ENCODE data around the gene ADAMTS18.

The ADAMTS18 gene

GRCh38 chr16:77394699-77395098, 40.1 kb downstream of the ADAMTS18 start:
- ATAC-seq (ENCODE audit: insufficient read depth, low read depth): no peak
- no peaks in the 10 kb centered on the region for H3K9me3 ChIP-seq (ENCODE audit: insufficient read depth, low read length, severe bottlenecking)
- H3K9ac ChIP-seq (ENCODE audit: low read depth, low read length): no peak overlapping the region
- H4K20me1 ChIP-seq (ENCODE audit: insufficient read depth, low read length): no peaks in the 10 kb centered on the region
- TF ChIP-seq CTCF (IDR thresholded peaks at IDR 0.05; ENCODE audit: borderline replicate concordance, extremely low read depth, low read length, poor library complexity, severe bottlenecking) (no peak), EZH2 (IDR thresholded peaks at IDR 0.05; ENCODE audit: borderline replicate concordance, low read depth, low read length, severe bottlenecking) (no peak)
- no peaks in the 10 kb centered on the region for H3K36me3 ChIP-seq (ENCODE audit: insufficient read depth, low read length)
- no peak overlapping the region for H3K4me3 ChIP-seq (ENCODE audit: low read depth in 1 of 2, low read length in 2 of 2)
- H3K4me1 ChIP-seq (ENCODE audit: insufficient read depth, low read length): no peaks in the 10 kb centered on the region
- no peak overlapping the region for H3K4me2 ChIP-seq (ENCODE audit: insufficient read depth, low read length)
- H3K79me2 ChIP-seq (ENCODE audit: insufficient read depth, low read length): no peaks in the 10 kb centered on the region
- DNase-seq: no peak
- no peak overlapping the region for H3K27ac ChIP-seq (ENCODE audit: low read length)
- no peaks in the 10 kb centered on the region for H3K27me3 ChIP-seq (ENCODE audit: insufficient read depth, low read length, poor library complexity)
- H2AFZ ChIP-seq (ENCODE audit: low read depth, low read length): no peak overlapping the region

- no peaks in the 10 kb centered on the region for H4K20me1 ChIP-seq (ENCODE audit: insufficient read depth, low read length)
- ATAC-seq (ENCODE audit: insufficient read depth, low read depth) (no peak), DNase-seq (no peak)
- no peaks in the 10 kb centered on the region for H3K79me2 ChIP-seq (ENCODE audit: insufficient read depth, low read length)
- no peak overlapping the region for H3K27ac ChIP-seq (ENCODE audit: low read length)
- no peak overlapping the region for H2AFZ ChIP-seq (ENCODE audit: low read depth, low read length)
- no peak overlapping the region for H3K4me2 ChIP-seq (ENCODE audit: insufficient read depth, low read length)
- H3K36me3 ChIP-seq (ENCODE audit: insufficient read depth, low read length): no peaks in the 10 kb centered on the region
- H3K4me3 ChIP-seq (ENCODE audit: low read depth in 1 of 2, low read length in 2 of 2): no peak overlapping the region
- H3K9me3 ChIP-seq (ENCODE audit: insufficient read depth, low read length, severe bottlenecking): no peaks in the 10 kb centered on the region
- H3K4me1 ChIP-seq (ENCODE audit: insufficient read depth, low read length): no peaks in the 10 kb centered on the region
- no peaks in the 10 kb centered on the region for H3K27me3 ChIP-seq (ENCODE audit: insufficient read depth, low read length, poor library complexity)
- no peak overlapping the region for H3K9ac ChIP-seq (ENCODE audit: low read depth, low read length)
- TF ChIP-seq EZH2 (IDR thresholded peaks at IDR 0.05; ENCODE audit: borderline replicate concordance, low read depth, low read length, severe bottlenecking) (no peak), CTCF (IDR thresholded peaks at IDR 0.05; ENCODE audit: borderline replicate concordance, extremely low read depth, low read length, poor library complexity, severe bottlenecking) (no peak)
These were observed 40.9 kb downstream of the ADAMTS18 start for GRCh38 chr16:77393955-77394354.

- Histone ChIP-seq H3K36me3 (ENCODE audit: insufficient read depth, low read length) (no peaks in the 10 kb centered on the region), H3K4me1 (ENCODE audit: insufficient read depth, low read length) (no peaks in the 10 kb centered on the region), H3K9me3 (ENCODE audit: insufficient read depth, low read length, severe bottlenecking) (no peaks in the 10 kb centered on the region), H2AFZ (ENCODE audit: low read depth, low read length) (no peak overlapping the region), H4K20me1 (ENCODE audit: insufficient read depth, low read length) (no peaks in the 10 kb centered on the region), H3K27me3 (ENCODE audit: insufficient read depth, low read length, poor library complexity) (no peaks in the 10 kb centered on the region), H3K9ac (ENCODE audit: low read depth, low read length) (no peak overlapping the region), H3K27ac (ENCODE audit: low read length) (no peak overlapping the region), H3K4me2 (ENCODE audit: insufficient read depth, low read length) (no peak overlapping the region), H3K4me3 (ENCODE audit: low read depth in 1 of 2, low read length in 2 of 2) (no peak overlapping the region), H3K79me2 (ENCODE audit: insufficient read depth, low read length) (no peaks in the 10 kb centered on the region)
- ATAC-seq (ENCODE audit: insufficient read depth, low read depth) (no peak), DNase-seq (no peak)
- TF ChIP-seq CTCF (IDR thresholded peaks at IDR 0.05; ENCODE audit: borderline replicate concordance, extremely low read depth, low read length, poor library complexity, severe bottlenecking): no peak
- TF ChIP-seq EZH2 (IDR thresholded peaks at IDR 0.05; ENCODE audit: borderline replicate concordance, low read depth, low read length, severe bottlenecking): no peak
These were observed 47.0 kb downstream of the ADAMTS18 start for GRCh38 chr16:77387815-77388209.

Data from DND-41 (cell line).